NOMO-1 treated with dmso at 0.1 percent for 144 hours (cell line): Measurements from ENCODE around the gene ZBTB37.
"Not testable (repeated sequence)": the region's sequence is repeated elsewhere in the genome, so short reads cannot be mapped to it uniquely, and the experiment has no call there.

ENCODE experiments used
- DNase-seq: peaks from one replicate; lab custom pipeline; 2025; ENCODE audit not compliant: unreplicated experiment; lab: John Stamatoyannopoulos, UW

Gene ZBTB37

DNA sequence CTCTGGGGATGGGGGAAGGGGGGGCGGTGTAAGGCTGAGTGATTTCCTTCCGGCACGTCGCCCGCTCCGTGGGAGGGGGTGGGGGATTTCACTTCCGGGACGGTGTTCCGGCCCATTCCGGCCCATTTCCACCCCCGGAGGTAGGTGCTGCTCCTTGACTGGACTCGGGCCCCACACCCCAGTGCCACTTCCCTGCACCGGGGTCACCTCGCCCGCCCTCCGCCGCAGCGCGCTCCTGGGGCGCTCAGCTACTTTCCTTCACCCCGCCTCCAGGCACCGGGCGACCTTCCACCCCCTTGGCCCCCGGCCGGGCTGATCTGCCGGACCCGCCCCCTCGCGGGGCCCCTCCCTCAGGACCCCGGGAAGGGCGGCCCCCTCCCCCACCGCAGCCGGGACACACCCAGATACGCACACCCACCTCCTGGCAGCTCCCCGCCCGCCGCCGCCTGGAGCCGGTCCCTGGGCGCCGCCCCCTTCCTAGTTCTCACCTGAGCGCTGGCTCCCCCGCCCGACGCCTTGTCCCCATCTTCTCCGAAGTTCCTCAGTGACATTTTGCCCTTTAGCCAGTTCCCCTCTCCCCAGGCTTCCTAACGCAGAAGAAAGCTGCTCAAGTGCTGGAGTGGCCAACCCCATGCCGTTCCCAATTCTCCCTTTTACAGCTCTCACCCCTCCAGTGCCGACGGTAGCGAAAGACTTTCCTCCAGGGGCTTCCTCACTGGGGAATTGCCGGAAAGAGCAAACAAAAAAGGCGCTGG lies at the start of gene ZBTB37:
Gene ZBTB37 (plus strand): TSS at position 115 of the 755 bp plus-strand sequence. CDS start 1,846 bp downstream, outside the sequence.
- peak; percentile 84 for DNase-seq

GRCh38 chr1:173818459-173818858 lies 49.7 kb upstream of the ZBTB37 start:
- DNase-seq = no peak

- DNase-seq = no peak
These were observed 46.5 kb upstream of the ZBTB37 start for GRCh38 chr1:173821680-173822079.

DNA sequence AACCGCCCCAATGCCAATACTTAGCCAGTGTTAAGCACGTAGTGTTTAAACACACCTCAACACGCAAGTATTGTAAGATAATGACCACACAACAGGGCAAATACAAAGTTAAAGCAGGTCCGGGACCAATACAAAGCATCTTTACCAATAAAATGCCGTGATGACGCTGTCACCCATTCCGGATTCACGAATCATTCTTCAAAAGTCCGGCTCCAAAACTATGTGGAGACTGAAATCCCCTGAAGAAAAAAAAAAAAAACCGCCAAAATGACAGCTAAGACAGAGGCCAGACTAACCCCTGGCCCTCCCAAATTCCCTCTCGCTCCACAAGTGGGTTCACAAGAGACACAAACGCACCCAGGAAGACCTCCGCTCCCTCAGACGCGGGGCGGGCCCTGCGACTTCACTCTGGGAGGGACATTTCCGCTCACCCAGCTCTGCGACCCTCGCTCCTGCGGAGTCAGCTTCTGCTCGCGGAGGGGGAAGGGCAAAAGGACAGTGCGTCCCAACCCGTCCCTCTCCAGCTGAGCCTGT lies 44.3 kb upstream of the ZBTB37 start:
- DNase-seq = no peak

GRCh38 chr1:173824315-173825081 lies 43.7 kb upstream of the ZBTB37 start, which contains the start of the genes CENPL and DARS2:
CENPL (minus strand) TSS chr1:173824883; CDS start chr1:173811299, 13,584 bp downstream.
DARS2 (plus strand) TSS chr1:173824673; CDS start chr1:173825230, 557 bp downstream.
- DNase-seq = peak; percentile 95

DNA sequence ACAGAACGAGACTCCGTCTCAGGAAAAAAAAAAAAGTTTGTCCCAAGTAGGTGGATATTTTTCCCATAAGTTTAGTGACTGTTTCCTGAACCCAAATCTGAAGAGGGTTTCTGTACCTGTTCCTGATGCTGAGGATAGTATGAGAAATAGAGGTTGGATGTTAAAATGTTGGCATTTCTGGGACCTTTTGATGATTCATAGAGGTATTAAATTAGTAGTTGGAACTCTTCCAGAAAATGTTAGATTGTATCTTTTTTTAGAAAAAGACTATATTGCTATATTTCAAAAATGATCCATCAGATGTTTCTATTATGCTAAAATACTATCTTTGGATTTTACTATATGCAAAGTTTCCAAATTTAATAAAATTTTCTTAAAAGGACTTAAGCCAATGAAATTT lies 40.6 kb upstream of the ZBTB37 start:
- DNase-seq = no peak

DNA sequence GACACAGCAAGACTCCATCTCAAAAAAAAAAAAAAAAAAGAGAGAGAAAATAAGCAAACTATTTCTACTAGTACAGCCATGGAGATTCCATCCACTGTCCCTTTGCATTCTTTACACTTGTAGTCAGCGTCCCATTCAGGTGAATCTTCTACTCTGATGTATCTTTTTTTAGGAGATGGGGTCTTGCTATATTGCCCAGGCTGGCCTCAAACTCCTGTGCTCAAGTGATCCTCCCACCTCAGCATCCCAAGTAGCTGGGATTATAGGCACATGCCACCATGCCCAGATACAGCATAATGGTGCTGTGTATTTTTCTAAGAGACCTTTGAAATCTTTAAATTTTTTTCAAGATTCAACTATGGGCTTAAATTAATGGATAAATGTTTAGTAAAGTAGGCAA lies 35.4 kb upstream of the ZBTB37 start:
- no peak for DNase-seq

DNA sequence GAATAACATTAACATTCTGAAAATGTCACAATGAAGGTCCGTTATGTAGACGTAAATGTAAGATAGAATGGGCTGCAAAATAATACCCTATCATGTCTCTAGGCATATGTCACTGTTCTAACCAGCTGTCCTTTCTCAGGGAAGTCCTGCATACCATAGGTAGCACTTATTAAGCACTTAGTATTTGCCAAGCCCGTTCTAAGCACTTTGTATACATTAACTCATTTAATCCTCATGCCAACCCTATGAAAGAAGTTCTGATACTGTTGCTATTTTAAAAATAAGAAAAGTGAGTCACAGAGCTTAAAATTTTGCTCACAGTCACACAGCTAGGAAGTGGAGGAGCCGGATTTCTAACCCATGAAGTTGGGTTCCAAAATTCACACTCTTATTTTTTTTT lies 16.1 kb upstream of the ZBTB37 start:
- no peak for DNase-seq

DNA sequence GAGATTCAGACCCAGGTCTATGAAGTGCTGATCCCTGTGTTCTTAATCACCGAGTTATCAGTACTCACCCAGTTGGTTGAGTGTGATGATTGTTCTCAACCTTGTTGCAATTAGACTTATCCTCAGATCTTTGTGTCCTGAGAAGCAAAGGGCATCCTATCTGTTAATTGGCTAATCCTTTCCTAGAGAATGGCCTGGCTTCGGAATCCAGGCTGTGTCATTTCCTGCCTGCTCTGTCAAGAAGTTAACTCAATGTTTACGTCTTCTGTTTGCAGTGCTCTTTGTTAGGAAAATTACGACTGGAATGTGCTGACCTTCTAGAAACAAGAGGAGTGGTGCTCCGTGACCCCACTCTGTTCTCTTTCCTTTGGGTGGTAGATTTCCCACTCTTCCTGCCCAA lies 15.1 kb upstream of the ZBTB37 start:
- DNase-seq = no peak

- DNase-seq = no peak
These were observed 12.2 kb upstream of the ZBTB37 start for GRCh38 chr1:173856014-173856413.

GRCh38 chr1:173856903-173857302 lies 11.3 kb upstream of the ZBTB37 start:
- no peak for DNase-seq

GRCh38 chr1:173857363-173857917 lies 10.7 kb upstream of the ZBTB37 start:
- DNase-seq = no peak

GRCh38 chr1:173859547-173859946 lies 8.6 kb upstream of the ZBTB37 start:
- not testable (repeated sequence) for DNase-seq

GRCh38 chr1:173860065-173860464 lies 8.1 kb upstream of the ZBTB37 start:
- DNase-seq = no peak

DNA sequence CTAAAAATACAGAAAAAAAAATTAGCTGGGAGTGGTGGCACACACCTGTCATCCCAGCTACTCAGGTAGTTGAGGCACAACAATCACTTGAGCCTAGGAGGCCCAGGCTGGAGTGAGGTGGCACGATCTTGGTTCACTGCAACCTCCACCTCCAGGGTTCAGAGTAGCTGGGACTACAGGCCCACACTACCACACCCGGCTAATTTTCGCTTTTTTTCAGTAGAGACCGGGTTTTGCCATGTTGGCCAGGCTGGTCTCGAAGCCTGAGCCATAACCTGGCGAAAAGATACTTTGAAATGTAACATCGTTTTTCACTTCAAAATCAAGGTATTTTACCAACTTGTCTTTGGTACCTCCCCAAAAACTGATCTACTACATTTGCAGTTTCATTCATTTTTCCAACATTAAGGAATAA lies 6.4 kb upstream of the ZBTB37 start:
- no peak for DNase-seq

- DNase-seq = not testable (repeated sequence)
These were observed 5.9 kb upstream of the ZBTB37 start for GRCh38 chr1:173862146-173862768.

DNA sequence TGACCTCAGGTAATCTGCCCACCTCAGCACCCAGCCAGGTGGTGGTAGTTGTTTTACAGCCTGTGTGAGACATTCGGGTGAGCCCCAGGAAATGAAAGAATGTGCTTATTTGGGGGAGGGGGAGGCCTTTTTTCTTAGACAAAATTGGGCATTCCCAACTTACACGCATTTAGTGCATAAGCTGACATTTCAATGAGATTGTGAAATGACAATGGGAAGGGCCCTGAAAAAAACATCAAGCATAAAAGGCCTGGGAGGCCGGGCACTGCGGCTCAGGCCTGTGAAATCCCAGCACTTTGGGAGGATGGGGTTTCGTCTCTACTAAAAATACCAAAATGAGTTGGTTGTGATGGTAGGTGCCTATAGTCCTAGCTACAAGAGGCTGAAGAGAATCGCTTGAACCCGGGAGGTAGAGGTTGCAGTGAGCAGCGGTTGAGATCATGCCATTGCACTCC lies 5.4 kb upstream of the ZBTB37 start:
- no peak for DNase-seq

- no peak for DNase-seq
These were observed 4.7 kb upstream of the ZBTB37 start for GRCh38 chr1:173863224-173864161.

DNA sequence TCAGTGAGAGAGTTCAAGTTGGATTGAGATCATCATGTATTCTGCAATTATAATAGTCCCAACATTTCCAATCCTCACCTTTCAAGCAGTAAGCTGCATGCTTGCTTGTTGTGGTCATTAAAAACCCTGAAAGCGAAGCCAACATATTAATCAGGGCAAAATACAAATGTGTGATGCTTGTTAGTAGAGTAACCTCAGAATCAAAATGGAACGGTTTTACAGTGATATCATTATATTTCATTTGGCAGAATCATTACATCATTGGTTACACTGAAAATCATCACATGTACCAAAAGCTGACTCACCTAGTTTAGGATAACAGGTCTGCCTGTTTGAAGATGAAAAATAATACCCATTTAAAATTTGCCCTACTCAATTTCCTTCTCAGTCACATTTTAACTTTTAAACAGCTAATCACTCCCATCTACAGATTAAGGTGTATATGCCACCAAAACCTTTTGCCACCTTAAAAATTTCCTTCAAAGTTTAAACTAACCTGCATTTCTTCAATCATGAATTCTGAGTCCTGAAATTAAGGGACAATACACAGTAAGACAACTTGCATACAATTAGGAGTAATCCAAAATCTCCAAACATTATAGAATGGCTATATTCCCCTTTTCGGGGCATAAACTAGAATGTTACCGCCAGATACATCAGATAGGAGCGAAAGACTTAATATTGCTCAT lies 3.9 kb upstream of the ZBTB37 start:
- no peak for DNase-seq
